Kidney epithelial cell (primary cell): ENCODE measurements around the gene SCO2. TPM values are rescaled to one million over a fixed set of nuclear protein-coding genes. Genes with fewer than 3 reads are reported as not detected.

Experiments used
- DNase-seq: peaks from one replicate; pipeline ENCODE4 v3.0.0-alpha.2; 2010; ENCODE audit warnings: low read depth
- H3K27me3 ChIP-seq: 2 replicates; pipeline ENCODE4 v1.6.0; 2011; ENCODE audit warnings: low read length; ENCODE audit not compliant: control insufficient read depth, insufficient read depth
- H3K36me3 ChIP-seq: 2 replicates; pipeline ENCODE4 v1.5.1; 2011; ENCODE audit warnings: low read length; ENCODE audit not compliant: control insufficient read depth, insufficient read depth
- H3K4me3 ChIP-seq: 2 replicates; pipeline ENCODE4 v1.5.1; 2011; ENCODE audit warnings: low read depth, mild to moderate bottlenecking, control low read depth, low read length
- total RNA-seq: library from RNA; depleted of rRNA; stranded (reverse); fragments of >200 nt; gene quantifications from 2 replicates; pipeline ENCODE4 v1.2.3, GENCODE V29; 2015
- TF ChIP-seq, protein P1 (sequence below): IDR thresholded peaks from 2 replicates; pipeline ENCODE4 v1.5.1; 2011; ENCODE audit warnings: mild to moderate bottlenecking, moderate library complexity, low read length, control low read depth, inconsistent platforms; ENCODE audit not compliant: insufficient read depth, poor library complexity, severe bottlenecking

The SCO2 gene
- total RNA-seq, 1 donor from 2014 or later, result 5.7 TPM

DNA sequence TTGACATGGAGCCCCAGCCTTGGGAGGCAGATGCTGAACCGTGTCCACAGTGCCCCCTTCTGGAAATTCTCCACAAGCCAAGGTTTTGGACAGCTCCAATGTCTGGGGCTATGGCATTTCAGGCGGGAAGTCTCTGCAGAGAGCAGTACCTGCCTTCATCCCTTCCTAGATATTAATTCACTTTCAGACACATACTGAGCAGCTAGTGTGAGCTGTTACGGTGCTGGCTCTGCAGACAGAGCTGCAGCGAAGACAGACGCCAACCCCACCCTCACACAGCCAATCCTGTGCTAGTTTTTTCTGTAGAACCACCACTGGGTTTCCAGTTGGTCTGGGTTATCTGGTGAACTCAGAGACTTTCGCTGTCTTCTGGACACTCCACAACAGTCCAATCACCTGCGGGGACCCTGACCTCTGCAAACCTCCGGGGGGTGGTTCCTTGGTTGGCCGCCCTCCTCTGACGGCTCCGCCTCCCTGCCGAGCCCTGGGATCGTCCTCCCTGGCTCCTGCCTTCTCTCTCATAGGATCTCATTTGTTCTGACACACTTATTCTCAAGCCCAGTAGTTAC is 27.0 kb downstream of the SCO2 start:
- Histone ChIP-seq H3K36me3 (no peaks in the 10 kb centered on the region), H3K27me3 (no peaks in the 10 kb centered on the region), H3K4me3 (no peak overlapping the region)
- TF ChIP-seq, protein P1, sequence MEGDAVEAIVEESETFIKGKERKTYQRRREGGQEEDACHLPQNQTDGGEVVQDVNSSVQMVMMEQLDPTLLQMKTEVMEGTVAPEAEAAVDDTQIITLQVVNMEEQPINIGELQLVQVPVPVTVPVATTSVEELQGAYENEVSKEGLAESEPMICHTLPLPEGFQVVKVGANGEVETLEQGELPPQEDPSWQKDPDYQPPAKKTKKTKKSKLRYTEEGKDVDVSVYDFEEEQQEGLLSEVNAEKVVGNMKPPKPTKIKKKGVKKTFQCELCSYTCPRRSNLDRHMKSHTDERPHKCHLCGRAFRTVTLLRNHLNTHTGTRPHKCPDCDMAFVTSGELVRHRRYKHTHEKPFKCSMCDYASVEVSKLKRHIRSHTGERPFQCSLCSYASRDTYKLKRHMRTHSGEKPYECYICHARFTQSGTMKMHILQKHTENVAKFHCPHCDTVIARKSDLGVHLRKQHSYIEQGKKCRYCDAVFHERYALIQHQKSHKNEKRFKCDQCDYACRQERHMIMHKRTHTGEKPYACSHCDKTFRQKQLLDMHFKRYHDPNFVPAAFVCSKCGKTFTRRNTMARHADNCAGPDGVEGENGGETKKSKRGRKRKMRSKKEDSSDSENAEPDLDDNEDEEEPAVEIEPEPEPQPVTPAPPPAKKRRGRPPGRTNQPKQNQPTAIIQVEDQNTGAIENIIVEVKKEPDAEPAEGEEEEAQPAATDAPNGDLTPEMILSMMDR, result peak; percentile 78
- DNase-seq, result no peak

DNA sequence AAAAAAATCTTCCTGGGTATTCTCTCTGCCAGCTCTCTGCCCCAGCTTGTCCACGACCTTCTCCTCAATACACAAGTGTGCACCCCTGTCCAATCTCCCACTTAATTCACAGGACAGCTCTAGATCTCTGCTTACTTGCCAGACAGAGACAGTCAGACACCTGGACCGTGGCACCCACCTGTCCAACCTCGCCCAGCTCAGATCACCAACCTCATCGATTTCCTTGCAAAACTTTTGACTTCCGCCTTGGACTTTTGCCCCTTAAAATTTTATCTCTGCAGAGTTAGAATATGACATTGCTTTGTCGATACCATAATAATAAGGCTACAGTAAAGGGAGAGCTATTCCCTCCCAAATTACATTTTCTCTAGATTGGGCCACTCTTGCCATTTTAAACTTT is 28.3 kb downstream of the SCO2 start:
- TF ChIP-seq, protein P1, result no peak

DNA sequence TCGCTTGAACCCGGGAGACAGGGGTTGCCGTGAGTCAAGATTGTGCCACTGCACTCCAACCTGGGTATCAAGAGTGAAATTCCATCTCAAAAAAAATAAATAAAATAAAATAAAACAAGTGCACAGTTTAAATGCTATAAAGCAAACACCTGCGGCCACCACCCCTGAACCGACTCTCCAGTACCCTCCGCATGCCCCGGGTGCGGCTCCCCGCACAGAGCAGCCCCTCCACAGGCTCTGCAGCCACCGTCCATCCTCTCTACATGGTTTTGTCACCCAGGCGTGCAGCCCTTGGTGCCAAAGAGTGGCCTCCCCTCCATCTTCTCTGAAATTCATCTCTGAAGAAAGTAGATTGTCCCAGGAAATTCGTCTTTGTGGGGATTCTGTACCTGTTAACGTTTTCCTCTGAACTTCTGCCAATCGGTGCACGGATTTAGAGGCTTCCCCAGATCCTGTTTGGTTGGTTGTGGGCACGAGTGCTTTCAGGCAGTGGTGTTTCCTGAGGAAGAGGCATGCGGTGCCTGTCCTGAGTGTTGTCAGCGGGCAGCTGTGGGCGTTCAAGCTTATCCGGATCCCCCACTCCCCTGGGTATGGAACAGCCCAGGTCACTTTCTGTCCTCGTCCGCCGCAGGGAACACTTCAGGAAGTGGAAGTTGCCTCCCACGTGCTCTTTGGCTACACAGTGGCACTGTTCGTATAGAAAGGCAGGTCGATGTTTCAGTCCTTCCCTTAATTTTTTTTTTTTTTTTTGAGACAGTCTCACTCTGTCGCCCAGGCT is 34.7 kb downstream of the SCO2 start:
- no peaks in the 10 kb centered on the region for H3K36me3 ChIP-seq
- no peak for DNase-seq
- H3K27me3 ChIP-seq, result peaks cover 3% of the 10 kb centered on the region
- no peak overlapping the region for H3K4me3 ChIP-seq
- TF ChIP-seq, protein P1, result no peak

More for the DNA sequence above, 28.3 kb downstream of the SCO2 start:
- no peak for DNase-seq
- no peak overlapping the region for H3K4me3 ChIP-seq
- H3K27me3 ChIP-seq, result no peaks in the 10 kb centered on the region
- no peaks in the 10 kb centered on the region for H3K36me3 ChIP-seq

DNA sequence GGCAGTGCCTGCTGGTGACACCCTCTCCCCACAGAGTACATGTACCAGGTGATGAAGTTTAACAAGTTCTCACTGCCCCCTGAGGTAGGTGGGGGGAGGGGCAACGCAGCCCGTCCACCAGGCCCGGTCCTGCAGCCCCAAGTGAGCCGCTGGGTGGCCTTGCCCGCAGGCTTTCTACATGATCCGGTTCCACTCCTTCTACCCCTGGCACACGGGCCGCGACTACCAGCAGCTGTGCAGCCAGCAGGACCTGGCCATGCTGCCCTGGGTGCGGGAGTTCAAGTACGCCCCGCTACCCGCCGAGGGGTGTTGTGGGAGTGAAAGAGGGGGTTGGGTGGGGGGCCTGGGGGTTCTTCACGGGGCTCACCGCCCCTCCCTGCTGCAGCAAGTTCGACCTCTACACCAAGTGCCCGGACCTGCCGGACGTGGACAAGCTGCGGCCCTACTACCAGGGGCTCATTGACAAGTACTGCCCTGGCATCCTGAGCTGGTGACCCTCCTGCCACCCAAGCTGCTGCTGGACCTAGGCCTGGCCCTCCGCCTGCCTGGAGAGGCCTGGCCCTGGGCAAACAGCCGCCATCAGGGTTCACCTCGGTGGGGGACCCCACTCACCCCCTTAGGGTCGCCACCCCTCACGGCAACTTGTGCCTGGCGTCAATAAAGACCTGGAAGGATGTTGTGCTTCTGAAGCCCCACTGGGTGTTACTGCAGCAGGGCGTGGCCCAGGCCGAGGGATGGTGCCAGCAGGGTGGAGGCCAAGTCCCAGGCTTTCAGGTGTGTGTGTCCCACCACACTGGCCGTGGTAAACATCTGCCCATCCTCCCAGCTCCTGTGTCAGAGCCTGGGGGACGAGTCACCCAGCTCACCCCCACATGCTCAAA is 35.8 kb downstream of the SCO2 start:
- Histone ChIP-seq H3K36me3 (no peaks in the 10 kb centered on the region), H3K27me3 (peaks cover 3% of the 10 kb centered on the region), H3K4me3 (no peak overlapping the region)
- TF ChIP-seq, protein P1, result no peak
- DNase-seq, result no peak

DNA sequence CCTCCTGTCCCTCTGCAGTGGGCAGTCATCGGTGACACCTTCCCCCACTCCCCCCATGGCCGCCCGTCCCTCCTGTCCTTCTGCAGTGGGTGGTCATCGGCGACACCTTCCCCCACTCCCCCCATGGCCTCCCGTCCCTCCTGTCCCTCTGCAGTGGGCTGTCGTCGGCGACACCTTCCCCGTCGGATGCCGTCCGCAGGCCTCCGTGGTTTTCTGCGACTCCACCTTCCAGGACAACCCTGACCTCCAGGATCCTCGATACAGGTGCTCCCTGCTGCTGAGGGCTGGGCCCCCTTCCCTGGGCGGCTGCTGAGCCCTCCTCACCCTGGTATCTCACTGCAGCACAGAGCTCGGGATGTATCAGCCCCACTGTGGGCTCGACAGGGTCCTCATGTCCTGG is 36.5 kb downstream of the SCO2 start:
- Histone ChIP-seq H3K36me3 (no peaks in the 10 kb centered on the region), H3K4me3 (no peak overlapping the region), H3K27me3 (peaks cover 3% of the 10 kb centered on the region)
- DNase-seq, result no peak
- TF ChIP-seq, protein P1, result no peak
